Adrenal gland (tissue), 12 donors: ENCODE data around the gene NDUFA3. TPM values are rescaled to one million over a fixed set of nuclear protein-coding genes. Genes with fewer than 3 reads are reported as not detected.

Experiments
- DNase-seq, 7 donors: peaks; one replicate each; pipeline ENCODE4 v3.0.0-alpha.2; 2019 to 2020
- H3K27ac ChIP-seq, 5 donors: fragments of 200-600 bp; sonication (generic) in 4 of 5; 1 replicate in 3 of 5; 2 replicates in 2 of 5; pipeline versions ENCODE4 v1.5.1 to v1.8.0; 2016 to 2020; ENCODE audit warnings: mild to moderate bottlenecking in 1 of 5
- H3K27me3 ChIP-seq: fragments of 200-600 bp; 2 replicates; pipeline ENCODE4 v1.8.0; 2021
- H3K36me3 ChIP-seq, 2 donors: fragments of 200-600 bp; replicated peaks in 1 of 2; 1 replicate in 1 of 2; 2 replicates in 1 of 2; pipeline versions ENCODE4 v1.5.1 to v1.8.0; 2018 to 2022
- H3K4me1 ChIP-seq, 2 donors: fragments of 200-600 bp; replicated peaks in 1 of 2; 1 replicate in 1 of 2; 2 replicates in 1 of 2; pipeline versions ENCODE4 v1.5.1 to v1.8.0; 2018 to 2021
- H3K4me3 ChIP-seq, 4 donors: fragments of 200-600 bp; sonication (generic) in 3 of 4; one replicate each; pipeline ENCODE4 v1.5.1; 2016 to 2018
- H3K9me3 ChIP-seq, 3 donors: fragments of 200-600 bp; sonication (generic) in 1 of 3; replicated peaks in 1 of 3; 1 replicate in 2 of 3; 2 replicates in 1 of 3; pipeline versions ENCODE4 v1.5.1 to v1.8.0; 2016 to 2021
- POLR2A ChIP-seq, 2 donors: fragments of 450-650 bp; IDR thresholded peaks; one replicate each; pipeline ENCODE4 v1.6.1; 2017; ENCODE audit warnings: antibody characterized with exemption in 2 of 2, mild to moderate bottlenecking in 2 of 2, moderate library complexity in 1 of 2
- WGBS, 4 donors: extraction: QIAGEN DNeasy Blood & Tissue Kit in 2 of 4; methylation state at CpG; one replicate each; pipeline versions ENCODE4 v1.1.5 to v1.1.7; 2013 to 2017; 5-methylcytosine and 5-hydroxymethylcytosine counted together
- intact Hi-C, 2 donors: fragments of 100-400 bp; cut with DNase I; formaldehyde crosslinking; loops; one replicate each; pipeline versions ENCODE4 v1.14.1 to v1.15.0; 2022 to 2023
- polyA plus RNA-seq, 3 donors: library from polyadenylated mRNA; stranded (reverse); fragments of 200-250 nt in 2 of 3; fragments of 350-450 nt in 1 of 3; fragmentation: Illumina TruSeq in 1 of 3; extraction: RNeasy Lipid Tissue Mini Kit (QIAGEN cat#74804) in 1 of 3; gene quantifications; one replicate each; pipeline ENCODE4 v1.2.3, GENCODE V29; 2013 to 2014
- total RNA-seq, 9 donors: library from RNA; depleted of rRNA in 4 of 9; stranded (reverse); fragments of >200 nt in 4 of 9; fragments of 120-200 nt in 1 of 9; fragmentation: NEBNext Ultra II Directional in 1 of 9; extraction: Animal tissue kit (Norgen Biotek cat#: 25700) in 1 of 9; gene quantifications; one replicate each; pipeline versions ENCODE4 v1.1.0 to v1.2.4, GENCODE V29; 2013 to 2023
- TF ChIP-seq, protein P1 (sequence below), 6 experiments: fragments of 450-650 bp in 4 of 6; fragments of 200-600 bp in 2 of 6; sonication (generic) in 1 of 6; IDR thresholded peaks; 1 replicate in 5 of 6; 2 replicates in 1 of 6; pipeline versions ENCODE4 v1.5.1 to v1.8.0; 2016 to 2021; ENCODE audit warnings: antibody characterized with exemption in 6 of 6, mild to moderate bottlenecking in 2 of 6, moderate library complexity in 1 of 6
- donor health status: healthy with polysubstance abuse.
- donor health status: Bipolar disorder and iron deficiency.
- donor health status: DM: yes; HTN: yes; CAD: no.
- donor health status: DM: no; HTN: no; CAD: no.
- donor health status: DM: no; HTN: no; CAD: no.
- donor health status: DM: yes; HTN: yes; CAD: no.

The NDUFA3 gene
- total and polyA plus RNA-seq, 12 donors, result 33.2 to 1,730 (median 173) TPM

DNA sequence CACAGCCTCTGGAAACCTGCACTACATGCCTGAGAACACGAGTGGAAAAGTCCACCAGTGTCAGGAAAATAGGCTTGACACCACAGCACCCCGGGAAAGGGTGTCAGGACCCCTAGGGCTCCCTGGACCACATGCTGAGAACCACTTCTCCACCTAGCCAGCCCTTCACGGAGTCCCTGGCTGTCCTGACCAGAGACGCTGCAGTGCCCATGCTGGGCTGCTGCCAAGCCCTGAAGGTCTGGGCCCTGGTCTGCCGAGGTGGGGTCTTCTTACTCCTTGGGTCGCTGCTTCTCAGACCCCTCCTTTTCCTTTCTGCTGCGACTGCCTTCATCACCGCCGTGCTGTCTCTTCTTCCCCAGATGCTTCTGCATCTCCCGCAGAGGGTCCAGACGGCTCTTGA is 53.8 kb downstream of the NDUFA3 start:
- intact Hi-C loops, result no loop called here
- no peak overlapping the region for H3K4me3 ChIP-seq

DNA sequence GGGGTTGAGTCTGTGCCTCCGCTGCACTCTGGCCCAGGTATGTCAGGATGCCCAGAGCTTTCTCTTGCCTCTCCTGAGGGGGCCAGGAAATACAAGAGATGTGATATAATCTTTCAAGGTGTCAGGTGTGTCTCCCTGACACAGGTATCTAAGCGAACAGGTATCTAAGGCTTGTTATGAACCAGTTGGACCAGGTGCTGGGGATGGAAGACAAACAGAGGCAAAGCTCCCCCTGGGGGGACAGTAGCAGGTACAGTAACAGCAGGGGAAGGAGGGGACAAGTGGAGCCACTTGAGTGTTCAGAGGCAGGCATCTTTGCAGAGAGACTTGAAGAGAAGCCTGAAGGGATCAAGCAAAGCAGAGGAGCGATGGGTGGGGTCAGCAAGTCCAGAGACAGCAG is 54.3 kb downstream of the NDUFA3 start:
- intact Hi-C loops, result no loop called here
- peaks cover 0 to 62% of the 10 kb centered on the region in 2 donors for H3K36me3 ChIP-seq
- 89 to 97% (median 97%) methylated on average over 2 to 3 of the region's 3 CpGs for WGBS, 4 donors

More for the DNA sequence above, 53.8 kb downstream of the NDUFA3 start:
- Histone ChIP-seq H3K4me1 (peaks cover 17 to 28% of the 10 kb centered on the region in 2 donors), H3K36me3 (peaks cover 0 to 66% of the 10 kb centered on the region in 2 donors), H3K27ac (no peak overlapping the region), H3K9me3 (no peaks in the 10 kb centered on the region), H3K27me3 (no peaks in the 10 kb centered on the region)
- WGBS, 4 donors, result 72 to 80% (median 78%) methylated on average over 11 of the region's 11 CpGs
- no peak for DNase-seq
- no peak for TF ChIP-seq POLR2A (IDR thresholded peaks at IDR 0.05)
- TF ChIP-seq, protein P1, sequence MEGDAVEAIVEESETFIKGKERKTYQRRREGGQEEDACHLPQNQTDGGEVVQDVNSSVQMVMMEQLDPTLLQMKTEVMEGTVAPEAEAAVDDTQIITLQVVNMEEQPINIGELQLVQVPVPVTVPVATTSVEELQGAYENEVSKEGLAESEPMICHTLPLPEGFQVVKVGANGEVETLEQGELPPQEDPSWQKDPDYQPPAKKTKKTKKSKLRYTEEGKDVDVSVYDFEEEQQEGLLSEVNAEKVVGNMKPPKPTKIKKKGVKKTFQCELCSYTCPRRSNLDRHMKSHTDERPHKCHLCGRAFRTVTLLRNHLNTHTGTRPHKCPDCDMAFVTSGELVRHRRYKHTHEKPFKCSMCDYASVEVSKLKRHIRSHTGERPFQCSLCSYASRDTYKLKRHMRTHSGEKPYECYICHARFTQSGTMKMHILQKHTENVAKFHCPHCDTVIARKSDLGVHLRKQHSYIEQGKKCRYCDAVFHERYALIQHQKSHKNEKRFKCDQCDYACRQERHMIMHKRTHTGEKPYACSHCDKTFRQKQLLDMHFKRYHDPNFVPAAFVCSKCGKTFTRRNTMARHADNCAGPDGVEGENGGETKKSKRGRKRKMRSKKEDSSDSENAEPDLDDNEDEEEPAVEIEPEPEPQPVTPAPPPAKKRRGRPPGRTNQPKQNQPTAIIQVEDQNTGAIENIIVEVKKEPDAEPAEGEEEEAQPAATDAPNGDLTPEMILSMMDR (IDR thresholded peaks at IDR 0.05), result no peak

More for the DNA sequence above, 54.3 kb downstream of the NDUFA3 start:
- peaks cover 17 to 31% of the 10 kb centered on the region in 2 donors for H3K4me1 ChIP-seq
- H3K4me3 ChIP-seq, result no peak overlapping the region
- H3K27ac ChIP-seq, result no peak overlapping the region
- no peak for DNase-seq
- TF ChIP-seq POLR2A (IDR thresholded peaks at IDR 0.05), result no peak
- TF ChIP-seq, protein P1 (IDR thresholded peaks at IDR 0.05), result no peak
- no peaks in the 10 kb centered on the region for H3K27me3 ChIP-seq
- no peaks in the 10 kb centered on the region for H3K9me3 ChIP-seq

Other genes with a start within 250 kb of the NDUFA3 start
- gene MYADM, start 235.0 kb upstream of the NDUFA3 start, total RNA-seq, result 10 to 100 TPM in 8 of 9 donors, 1 to 10 TPM in 1; 6.5 to 74.0 (median 46.0) TPM
- gene MYADM, start 235.0 kb upstream of the NDUFA3 start, polyA plus RNA-seq, result 10 to 100 TPM; 19.7 to 23.4 (median 22.7) TPM
- gene PRKCG, start 220.7 kb upstream of the NDUFA3 start, total RNA-seq, result not detected
- gene PRKCG, start 220.7 kb upstream of the NDUFA3 start, polyA plus RNA-seq, result not detected
- gene CACNG7, start 193.6 kb upstream of the NDUFA3 start, total RNA-seq, result under 1 TPM in 2 of 9 donors, not detected in 7; 0.11 to 0.14 TPM
- 1 to 10 TPM in 1 of 3 donors, under 1 TPM in 2; 0.09 to 1.4 (median 0.13) TPM for gene CACNG7, start 193.6 kb upstream of the NDUFA3 start, polyA plus RNA-seq
- gene CACNG8, start 139.9 kb upstream of the NDUFA3 start, total RNA-seq, result under 1 TPM in 3 of 9 donors, not detected in 6; under 0.01 to 0.06 (median 0.04) TPM
- gene CACNG8, start 139.9 kb upstream of the NDUFA3 start, polyA plus RNA-seq, result under 1 TPM in 2 of 3 donors, not detected in 1; under 0.01 to 0.03 TPM
- not detected for gene CACNG6, start 111.2 kb upstream of the NDUFA3 start, total RNA-seq
- gene CACNG6, start 111.2 kb upstream of the NDUFA3 start, polyA plus RNA-seq, result not detected
- gene VSTM1, start 39.0 kb upstream of the NDUFA3 start, total RNA-seq, result under 1 TPM in 1 of 9 donors, not detected in 8; 0.83 TPM
- not detected for gene VSTM1, start 39.0 kb upstream of the NDUFA3 start, polyA plus RNA-seq
- gene TARM1, start 21.5 kb upstream of the NDUFA3 start, total RNA-seq, result not detected
- gene TARM1, start 21.5 kb upstream of the NDUFA3 start, polyA plus RNA-seq, result not detected
- gene OSCAR, start 2.1 kb upstream of the NDUFA3 start, total RNA-seq, result 1 to 10 TPM in 6 of 9 donors, under 1 TPM in 2, not detected in 1; 0.11 to 6.6 (median 2.2) TPM
- 1 to 10 TPM in 2 of 3 donors, under 1 TPM in 1; 0.55 to 6.0 (median 3.3) TPM for gene OSCAR, start 2.1 kb upstream of the NDUFA3 start, polyA plus RNA-seq
- 10 to 100 TPM; 19.5 to 28.0 (median 24.1) TPM for gene TFPT, start 12.8 kb downstream of the NDUFA3 start, total RNA-seq
- gene TFPT, start 12.8 kb downstream of the NDUFA3 start, polyA plus RNA-seq, result 10 to 100 TPM; 11.4 to 58.6 (median 40.4) TPM
- 10 to 100 TPM; 36.1 to 72.5 (median 49.5) TPM for gene PRPF31, start 12.9 kb downstream of the NDUFA3 start, total RNA-seq
- 10 to 100 TPM; 54.4 to 91.7 (median 74.6) TPM for gene PRPF31, start 12.9 kb downstream of the NDUFA3 start, polyA plus RNA-seq
- 10 to 100 TPM in 8 of 9 donors, 1 to 10 TPM in 1; 8.3 to 61.0 (median 46.7) TPM for gene CNOT3, start 34.9 kb downstream of the NDUFA3 start, total RNA-seq
- 10 to 100 TPM; 47.0 to 82.3 (median 66.6) TPM for gene CNOT3, start 34.9 kb downstream of the NDUFA3 start, polyA plus RNA-seq
- 10 to 100 TPM in 3 of 9 donors, 1 to 10 TPM in 6; 5.0 to 21.7 (median 9.5) TPM for gene LENG1, start 56.9 kb downstream of the NDUFA3 start, total RNA-seq
- 10 to 100 TPM in 2 of 3 donors, 1 to 10 TPM in 1; 5.7 to 22.0 (median 14.8) TPM for gene LENG1, start 56.9 kb downstream of the NDUFA3 start, polyA plus RNA-seq
- gene TMC4, start 70.3 kb downstream of the NDUFA3 start, total RNA-seq, result 10 to 100 TPM in 1 of 9 donors, 1 to 10 TPM in 6, under 1 TPM in 2; 0.55 to 18.2 (median 1.3) TPM
- gene TMC4, start 70.3 kb downstream of the NDUFA3 start, polyA plus RNA-seq, result 10 to 100 TPM in 1 of 3 donors, 1 to 10 TPM in 1, under 1 TPM in 1; 0.48 to 10.5 (median 1.5) TPM
- 100 to 1,000 TPM in 8 of 9 donors, 10 to 100 TPM in 1; 98.0 to 670 (median 413) TPM for gene MBOAT7, start 86.7 kb downstream of the NDUFA3 start, total RNA-seq
- 100 to 1,000 TPM; 130 to 190 (median 189) TPM for gene MBOAT7, start 86.7 kb downstream of the NDUFA3 start, polyA plus RNA-seq
- gene TSEN34, start 88.5 kb downstream of the NDUFA3 start, total RNA-seq, result 100 to 1,000 TPM in 5 of 9 donors, 10 to 100 TPM in 4; 52.6 to 201 (median 107) TPM
- 10 to 100 TPM; 21.5 to 41.2 (median 26.1) TPM for gene TSEN34, start 88.5 kb downstream of the NDUFA3 start, polyA plus RNA-seq
- gene RPS9, start 98.0 kb downstream of the NDUFA3 start, total RNA-seq, result 1,000 to 10,000 TPM in 8 of 9 donors, 100 to 1,000 TPM in 1; 928 to 2,677 (median 1,796) TPM
- gene RPS9, start 98.0 kb downstream of the NDUFA3 start, polyA plus RNA-seq, result 1,000 to 10,000 TPM in 2 of 3 donors, 100 to 1,000 TPM in 1; 545 to 3,006 (median 1,900) TPM
- 10 to 100 TPM in 6 of 9 donors, 1 to 10 TPM in 1, under 1 TPM in 2; 0.22 to 56.2 (median 11.7) TPM for gene LILRB3, start 120.2 kb downstream of the NDUFA3 start, total RNA-seq
- 10 to 100 TPM in 1 of 3 donors, 1 to 10 TPM in 2; 2.8 to 32.6 (median 9.5) TPM for gene LILRB3, start 120.2 kb downstream of the NDUFA3 start, polyA plus RNA-seq
- gene LILRA6, start 139.9 kb downstream of the NDUFA3 start, total RNA-seq, result 1 to 10 TPM in 7 of 9 donors, under 1 TPM in 2; 0.30 to 9.3 (median 5.4) TPM
- 1 to 10 TPM; 2.5 to 8.5 (median 3.9) TPM for gene LILRA6, start 139.9 kb downstream of the NDUFA3 start, polyA plus RNA-seq
- 10 to 100 TPM in 8 of 9 donors, 1 to 10 TPM in 1; 4.2 to 68.6 (median 37.2) TPM for gene LILRB5, start 154.4 kb downstream of the NDUFA3 start, total RNA-seq
- gene LILRB5, start 154.4 kb downstream of the NDUFA3 start, polyA plus RNA-seq, result 10 to 100 TPM in 2 of 3 donors, 1 to 10 TPM in 1; 9.8 to 23.0 (median 22.4) TPM
- gene LILRB2, start 178.3 kb downstream of the NDUFA3 start, total RNA-seq, result 10 to 100 TPM in 2 of 9 donors, 1 to 10 TPM in 5, under 1 TPM in 2; 0.50 to 14.7 (median 7.2) TPM
- 10 to 100 TPM in 2 of 3 donors, 1 to 10 TPM in 1; 4.2 to 16.5 (median 10.7) TPM for gene LILRB2, start 178.3 kb downstream of the NDUFA3 start, polyA plus RNA-seq
- gene LILRA5, start 210.3 kb downstream of the NDUFA3 start, total RNA-seq, result 1 to 10 TPM in 6 of 9 donors, under 1 TPM in 2, not detected in 1; 0.72 to 6.2 (median 3.0) TPM
- gene LILRA5, start 210.3 kb downstream of the NDUFA3 start, polyA plus RNA-seq, result 1 to 10 TPM; 1.9 to 3.1 (median 2.1) TPM
- gene LILRA4, start 236.3 kb downstream of the NDUFA3 start, total RNA-seq, result 1 to 10 TPM in 1 of 9 donors, under 1 TPM in 4, not detected in 4; 0.06 to 1.3 (median 0.24) TPM
- gene LILRA4, start 236.3 kb downstream of the NDUFA3 start, polyA plus RNA-seq, result not detected